Mucosa of stomach (tissue), 1 donor: ENCODE measurements around the gene CALN1.
"Not testable (repeated sequence)": the region's sequence is repeated elsewhere in the genome, so short reads cannot be mapped to it uniquely, and the experiment has no call there.

ENCODE experiments used
- H3K27me3 ChIP-seq: one replicate; pipeline ENCODE4 v1.7.0; 2013; ENCODE audit warnings: mild to moderate bottlenecking, low read length; ENCODE audit not compliant: control insufficient read depth, insufficient read depth
- H3K36me3 ChIP-seq: one replicate; pipeline ENCODE4 v1.7.0; 2013; ENCODE audit warnings: low read length; ENCODE audit not compliant: control insufficient read depth, insufficient read depth
- H3K4me1 ChIP-seq: one replicate; pipeline ENCODE4 v1.7.0; 2013; ENCODE audit warnings: mild to moderate bottlenecking, low read length; ENCODE audit not compliant: control insufficient read depth, insufficient read depth
- H3K4me3 ChIP-seq: one replicate; pipeline ENCODE4 v1.7.0; 2013; ENCODE audit warnings: low read length
- H3K9ac ChIP-seq: one replicate; pipeline ENCODE4 v1.7.0; 2013; ENCODE audit warnings: mild to moderate bottlenecking, low read length, moderate library complexity
- H3K9me3 ChIP-seq: one replicate; pipeline ENCODE4 v1.7.0; 2013; ENCODE audit warnings: mild to moderate bottlenecking, low read length, moderate library complexity; ENCODE audit not compliant: control insufficient read depth
- donor health status: Pancreatic carcinoma.

The CALN1 gene

GRCh38 chr7:72211175-72211574 is 201.0 kb downstream of the CALN1 start:
- Histone ChIP-seq H3K36me3 (no peaks in the 10 kb centered on the region), H3K27me3 (no peaks in the 10 kb centered on the region), H3K9ac (no peak overlapping the region), H3K9me3 (no peaks in the 10 kb centered on the region), H3K4me1 (no peaks in the 10 kb centered on the region), H3K4me3 (no peak overlapping the region)

- not testable (repeated sequence) for H3K9ac ChIP-seq, H3K4me1 ChIP-seq, H3K27me3 ChIP-seq, H3K36me3 ChIP-seq, H3K9me3 ChIP-seq, H3K4me3 ChIP-seq
Measured at GRCh38 chr7:72209006-72209405, 203.1 kb downstream of the CALN1 start.

GRCh38 chr7:72196176-72196575 is 216.0 kb downstream of the CALN1 start:
- no peak overlapping the region for H3K4me3 ChIP-seq
- no peaks in the 10 kb centered on the region for H3K4me1 ChIP-seq
- H3K9me3 ChIP-seq: no peaks in the 10 kb centered on the region
- H3K9ac ChIP-seq: no peak overlapping the region
- H3K36me3 ChIP-seq: no peaks in the 10 kb centered on the region
- H3K27me3 ChIP-seq: no peaks in the 10 kb centered on the region

GRCh38 chr7:72190919-72191318 is 221.2 kb downstream of the CALN1 start:
- no peak overlapping the region for H3K4me3 ChIP-seq
- no peaks in the 10 kb centered on the region for H3K9me3 ChIP-seq
- no peaks in the 10 kb centered on the region for H3K36me3 ChIP-seq
- no peaks in the 10 kb centered on the region for H3K27me3 ChIP-seq
- H3K4me1 ChIP-seq: no peaks in the 10 kb centered on the region
- no peak overlapping the region for H3K9ac ChIP-seq

- Histone ChIP-seq H3K36me3 (no peaks in the 10 kb centered on the region), H3K9me3 (no peaks in the 10 kb centered on the region), H3K4me3 (no peak overlapping the region), H3K4me1 (no peaks in the 10 kb centered on the region), H3K27me3 (no peaks in the 10 kb centered on the region), H3K9ac (no peak overlapping the region)
Measured at GRCh38 chr7:72190146-72190545, 222.0 kb downstream of the CALN1 start.

- Histone ChIP-seq H3K4me1 (no peaks in the 10 kb centered on the region), H3K9me3 (no peaks in the 10 kb centered on the region), H3K36me3 (no peaks in the 10 kb centered on the region), H3K4me3 (no peak overlapping the region), H3K27me3 (no peaks in the 10 kb centered on the region), H3K9ac (no peak overlapping the region)
Measured at GRCh38 chr7:72187179-72187578, 225.0 kb downstream of the CALN1 start.

- Histone ChIP-seq H3K36me3 (no peaks in the 10 kb centered on the region), H3K9me3 (no peaks in the 10 kb centered on the region), H3K4me3 (no peak overlapping the region), H3K27me3 (no peaks in the 10 kb centered on the region), H3K4me1 (no peaks in the 10 kb centered on the region), H3K9ac (no peak overlapping the region)
Measured at GRCh38 chr7:72183835-72184234, 228.3 kb downstream of the CALN1 start.

GRCh38 chr7:72182036-72182435 is 230.1 kb downstream of the CALN1 start:
- no peaks in the 10 kb centered on the region for H3K9me3 ChIP-seq
- H3K4me3 ChIP-seq: no peak overlapping the region

GRCh38 chr7:72176875-72177274 is 235.3 kb downstream of the CALN1 start:
- H3K27me3 ChIP-seq: no peaks in the 10 kb centered on the region
- H3K36me3 ChIP-seq: no peaks in the 10 kb centered on the region
- no peak overlapping the region for H3K9ac ChIP-seq
- no peaks in the 10 kb centered on the region for H3K4me1 ChIP-seq
- H3K9me3 ChIP-seq: no peaks in the 10 kb centered on the region
- no peak overlapping the region for H3K4me3 ChIP-seq

More at GRCh38 chr7:72182036-72182435, 230.1 kb downstream of the CALN1 start:
- H3K27me3 ChIP-seq: no peaks in the 10 kb centered on the region
- H3K36me3 ChIP-seq: no peaks in the 10 kb centered on the region
- H3K4me1 ChIP-seq: no peaks in the 10 kb centered on the region
- no peak overlapping the region for H3K9ac ChIP-seq

- Histone ChIP-seq H3K4me1 (no peaks in the 10 kb centered on the region), H3K36me3 (no peaks in the 10 kb centered on the region), H3K4me3 (no peak overlapping the region), H3K27me3 (no peaks in the 10 kb centered on the region), H3K9me3 (no peaks in the 10 kb centered on the region), H3K9ac (no peak overlapping the region)
Measured at GRCh38 chr7:72170475-72170874, 241.7 kb downstream of the CALN1 start.

GRCh38 chr7:72163271-72163670 is 248.9 kb downstream of the CALN1 start:
- Histone ChIP-seq H3K4me1 (no peaks in the 10 kb centered on the region), H3K9ac (no peak overlapping the region), H3K36me3 (no peaks in the 10 kb centered on the region), H3K9me3 (no peaks in the 10 kb centered on the region), H3K27me3 (no peaks in the 10 kb centered on the region), H3K4me3 (no peak overlapping the region)

GRCh38 chr7:72161534-72161933 is 250.6 kb downstream of the CALN1 start:
- Histone ChIP-seq H3K4me3 (no peak overlapping the region), H3K9ac (no peak overlapping the region), H3K36me3 (no peaks in the 10 kb centered on the region), H3K9me3 (no peaks in the 10 kb centered on the region), H3K27me3 (no peaks in the 10 kb centered on the region), H3K4me1 (no peaks in the 10 kb centered on the region)

GRCh38 chr7:72159911-72160310 is 252.2 kb downstream of the CALN1 start:
- Histone ChIP-seq H3K9me3 (no peaks in the 10 kb centered on the region), H3K27me3 (no peaks in the 10 kb centered on the region), H3K36me3 (no peaks in the 10 kb centered on the region), H3K4me1 (no peaks in the 10 kb centered on the region), H3K4me3 (no peak overlapping the region), H3K9ac (no peak overlapping the region)
